Measurements from ENCODE around the gene FGFR2.

GRCh38 chr10:121484816-121485215, 113.4 kb downstream of the FGFR2 start:
- no peak for TF ChIP-seq CTCF (IDR thresholded peaks at IDR 0.05; ENCODE audit: low read depth, low read length, poor library complexity, severe bottlenecking)
- TF ChIP-seq EZH2phosphoT487 (IDR thresholded peaks at IDR 0.05; ENCODE audit: borderline replicate concordance, low read length): no peak
